RWPE2 (cell line): ENCODE data around the gene EVPL.

Experiments
- ATAC-seq: fragments of 200-7000 bp; cut with Tn5 transposase; 3 replicates; pipeline ENCODE4 v1.9.1; 2021; ENCODE audit warnings: low read depth
- DNase-seq: peaks from one replicate; pipeline ENCODE4 v3.0.0-alpha.2; 2020; ENCODE audit warnings: low spot score
- H3K27ac ChIP-seq: fragments of 450-650 bp; 2 replicates; pipeline ENCODE4 v1.5.1; 2017; ENCODE audit warnings: mild to moderate bottlenecking; ENCODE audit not compliant: poor library complexity, severe bottlenecking
- H3K27me3 ChIP-seq: fragments of 250-450 bp; sonication (Bioruptor Pico); 2 replicates; pipeline ENCODE4 v1.5.1; 2021; ENCODE audit warnings: mild to moderate bottlenecking, moderate library complexity; ENCODE audit not compliant: insufficient read depth, poor library complexity, severe bottlenecking
- H3K36me3 ChIP-seq: fragments of 250-450 bp; sonication (Bioruptor Pico); 2 replicates; pipeline ENCODE4 v1.5.1; 2020; ENCODE audit warnings: low read depth, mild to moderate bottlenecking, moderate library complexity
- H3K4me1 ChIP-seq: fragments of 250-450 bp; sonication (Bioruptor Pico); 2 replicates; pipeline ENCODE4 v1.5.1; 2021; ENCODE audit warnings: mild to moderate bottlenecking, moderate library complexity; ENCODE audit not compliant: insufficient read depth, poor library complexity, severe bottlenecking
- H3K4me3 ChIP-seq: fragments of 250-450 bp; sonication (Bioruptor Pico); 2 replicates; pipeline ENCODE4 v1.5.1; 2021; ENCODE audit warnings: mild to moderate bottlenecking, moderate library complexity; ENCODE audit not compliant: severe bottlenecking
- H3K9me3 ChIP-seq: fragments of 250-450 bp; sonication (Bioruptor Pico); 2 replicates; pipeline ENCODE4 v1.5.1; 2021; ENCODE audit warnings: mild to moderate bottlenecking, moderate library complexity; ENCODE audit not compliant: severe bottlenecking
- CTCF ChIP-seq: fragments of 450-650 bp; IDR thresholded peaks from one replicate; pipeline ENCODE4 v1.5.1; 2017; ENCODE audit warnings: mild to moderate bottlenecking, moderate library complexity; ENCODE audit not compliant: poor library complexity, severe bottlenecking

The EVPL gene

GRCh38 chr17:76050538-76051467 is 23.7 kb upstream of the EVPL start:
- DNase-seq (no peak), ATAC-seq (no peak)
- H3K27ac ChIP-seq, result no peak overlapping the region
- H3K27me3 ChIP-seq, result no peaks in the 10 kb centered on the region
- no peak for TF ChIP-seq CTCF
- peaks cover 90% of the 10 kb centered on the region for H3K36me3 ChIP-seq
- peaks cover 16% of the 10 kb centered on the region for H3K4me1 ChIP-seq
- H3K4me3 ChIP-seq, result no peak overlapping the region
- H3K9me3 ChIP-seq, result no peaks in the 10 kb centered on the region

GRCh38 chr17:76049836-76050537 is 22.9 kb upstream of the EVPL start:
- H3K36me3 ChIP-seq, result peaks cover 91% of the 10 kb centered on the region
- H3K9me3 ChIP-seq, result no peaks in the 10 kb centered on the region
- TF ChIP-seq CTCF, result no peak
- DNase-seq (no peak), ATAC-seq (no peak)
- no peak overlapping the region for H3K27ac ChIP-seq
- H3K4me3 ChIP-seq, result no peak overlapping the region
- H3K4me1 ChIP-seq, result peaks cover 16% of the 10 kb centered on the region
- no peaks in the 10 kb centered on the region for H3K27me3 ChIP-seq

- no peak overlapping the region for H3K4me3 ChIP-seq
- H3K4me1 ChIP-seq, result peaks cover 10% of the 10 kb centered on the region
- H3K36me3 ChIP-seq, result peaks cover 91% of the 10 kb centered on the region
- ATAC-seq (no peak), DNase-seq (no peak)
- TF ChIP-seq CTCF, result no peak
- no peaks in the 10 kb centered on the region for H3K9me3 ChIP-seq
- no peaks in the 10 kb centered on the region for H3K27me3 ChIP-seq
- no peak overlapping the region for H3K27ac ChIP-seq
Measured at GRCh38 chr17:76049239-76049638, 22.1 kb upstream of the EVPL start.

- Histone ChIP-seq H3K9me3 (no peaks in the 10 kb centered on the region), H3K27ac (no peak overlapping the region), H3K27me3 (no peaks in the 10 kb centered on the region), H3K36me3 (peaks cover 91% of the 10 kb centered on the region), H3K4me3 (no peak overlapping the region), H3K4me1 (peaks cover 5% of the 10 kb centered on the region)
- ATAC-seq (no peak), DNase-seq (no peak)
- TF ChIP-seq CTCF, result no peak
Measured at GRCh38 chr17:76048711-76049110, 21.6 kb upstream of the EVPL start.
